Measurements from ENCODE around the gene NXPH3.

Gene NXPH3

DNA sequence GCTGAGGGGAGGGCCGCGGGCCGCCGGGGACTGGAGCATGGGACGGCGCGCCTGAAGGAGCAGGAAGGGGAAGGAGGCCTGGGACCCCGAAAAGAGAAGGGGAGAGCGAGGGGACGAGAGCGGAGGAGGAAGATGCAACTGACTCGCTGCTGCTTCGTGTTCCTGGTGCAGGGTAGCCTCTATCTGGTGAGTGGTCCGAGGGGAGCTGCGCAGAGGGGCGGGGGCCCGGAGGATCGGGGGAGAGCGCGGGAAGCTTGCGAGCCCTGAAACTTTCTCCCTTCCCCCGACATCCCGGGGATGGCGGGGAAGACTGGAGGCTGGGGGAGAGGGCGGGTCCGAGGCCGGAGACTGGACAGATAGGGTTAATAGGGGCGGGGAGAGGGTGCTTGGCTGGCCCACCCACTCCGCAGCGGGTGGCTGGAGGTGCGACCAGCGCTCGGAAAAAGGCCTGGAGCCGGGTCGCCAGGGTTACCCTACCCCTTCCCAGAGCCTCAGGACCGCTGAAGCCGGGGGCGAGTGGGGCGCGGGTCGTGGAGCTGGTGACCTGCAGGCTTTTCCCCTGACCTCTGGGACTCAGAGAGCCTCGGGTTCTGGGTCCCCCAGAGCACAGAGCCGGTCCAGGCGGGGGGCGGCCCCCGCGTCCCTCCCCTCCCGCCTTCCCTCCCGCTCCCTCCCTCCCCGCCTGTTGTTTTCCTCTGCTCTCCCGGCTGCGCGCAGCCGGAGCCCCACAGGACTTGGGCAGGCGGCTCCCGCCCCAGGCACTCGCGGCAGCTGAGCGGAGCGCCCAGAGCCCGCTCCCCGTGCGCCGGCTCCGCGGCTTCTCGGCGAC, 631 bp downstream of the NXPH3 start:
- DNase-seq: no peak

DNA sequence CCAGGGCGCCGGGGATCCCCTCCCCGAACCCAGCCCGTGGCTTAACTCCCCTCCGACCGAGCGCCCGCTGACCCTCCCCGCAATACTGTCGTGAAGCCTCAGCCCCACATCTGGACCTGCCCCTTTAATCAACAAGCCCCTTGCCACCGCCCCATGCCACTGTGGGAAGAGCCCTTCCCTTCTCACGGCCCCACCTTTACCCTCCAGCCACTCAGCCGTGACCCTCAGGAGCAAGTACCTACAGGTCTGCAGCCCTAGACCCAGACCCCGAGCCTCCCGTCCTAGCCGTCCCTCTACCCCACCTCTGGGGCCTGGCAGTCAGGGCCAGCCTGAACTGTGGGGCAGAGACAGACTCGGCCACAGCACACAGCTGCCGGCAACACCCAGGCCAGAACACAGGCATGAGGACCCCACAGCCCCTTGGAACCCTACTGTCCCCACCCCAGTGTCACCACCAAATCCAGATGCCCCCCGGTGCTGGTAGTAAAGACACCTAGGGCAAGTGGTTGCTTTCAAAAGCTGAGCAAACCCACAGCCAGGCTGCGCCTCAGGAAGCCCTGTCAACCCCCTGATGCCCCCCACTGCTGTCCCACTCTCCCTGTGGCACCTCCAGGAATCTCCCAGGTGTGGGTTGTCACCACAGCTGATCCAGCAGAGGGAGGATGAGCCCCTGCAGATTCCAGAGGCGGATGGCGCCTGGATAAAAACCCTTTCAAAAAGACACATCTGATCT, 1.4 kb downstream of the NXPH3 start:
- DNase-seq: no peak

DNA sequence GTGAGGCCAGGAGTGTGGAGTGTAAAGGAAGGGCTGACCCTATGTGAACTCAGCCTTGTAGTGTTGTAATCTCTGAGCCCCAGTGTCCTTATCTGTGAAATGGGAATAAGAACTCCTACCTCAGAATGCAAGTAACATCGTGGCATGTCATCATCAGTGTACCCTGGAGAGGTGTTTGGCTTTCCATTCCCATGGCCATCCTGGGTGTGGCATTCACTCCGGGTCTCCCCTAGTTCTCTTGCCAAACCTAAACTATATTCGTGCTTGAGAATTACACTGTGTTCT, 1.9 kb downstream of the NXPH3 start:
- no peak for DNase-seq

DNA sequence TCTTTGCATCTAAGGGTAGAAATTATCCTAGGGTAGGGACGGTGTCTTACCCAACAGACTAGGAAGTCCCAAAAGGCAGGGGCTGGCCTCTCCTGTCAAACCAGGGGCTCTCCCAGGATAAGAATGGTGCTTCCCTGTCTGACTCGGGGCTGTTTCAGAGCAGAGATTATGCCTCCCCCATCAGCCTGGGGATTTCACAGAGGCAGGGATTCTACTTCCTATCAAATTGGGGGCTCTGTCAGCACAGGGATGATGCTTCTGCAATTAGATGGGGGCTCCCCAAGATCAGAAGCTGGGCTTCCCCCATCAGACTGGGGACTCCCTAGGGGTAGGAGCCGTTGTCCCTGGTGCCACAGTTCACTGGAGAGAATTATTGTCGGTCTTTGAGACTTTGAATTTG, 2.3 kb downstream of the NXPH3 start:
- DNase-seq: no peak

DNA sequence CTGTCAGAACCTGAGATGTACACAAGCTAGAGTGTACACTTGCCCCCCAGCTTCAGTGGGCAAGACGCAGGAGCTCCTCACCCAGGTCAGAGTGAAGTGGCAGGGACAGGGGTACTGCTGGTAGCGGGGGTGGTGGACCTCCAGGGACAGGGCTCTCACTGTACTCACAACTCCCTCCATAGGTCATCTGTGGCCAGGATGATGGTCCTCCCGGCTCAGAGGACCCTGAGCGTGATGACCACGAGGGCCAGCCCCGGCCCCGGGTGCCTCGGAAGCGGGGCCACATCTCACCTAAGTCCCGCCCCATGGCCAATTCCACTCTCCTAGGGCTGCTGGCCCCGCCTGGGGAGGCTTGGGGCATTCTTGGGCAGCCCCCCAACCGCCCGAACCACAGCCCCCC, 2.7 kb downstream of the NXPH3 start:
- DNase-seq: no peak

DNA sequence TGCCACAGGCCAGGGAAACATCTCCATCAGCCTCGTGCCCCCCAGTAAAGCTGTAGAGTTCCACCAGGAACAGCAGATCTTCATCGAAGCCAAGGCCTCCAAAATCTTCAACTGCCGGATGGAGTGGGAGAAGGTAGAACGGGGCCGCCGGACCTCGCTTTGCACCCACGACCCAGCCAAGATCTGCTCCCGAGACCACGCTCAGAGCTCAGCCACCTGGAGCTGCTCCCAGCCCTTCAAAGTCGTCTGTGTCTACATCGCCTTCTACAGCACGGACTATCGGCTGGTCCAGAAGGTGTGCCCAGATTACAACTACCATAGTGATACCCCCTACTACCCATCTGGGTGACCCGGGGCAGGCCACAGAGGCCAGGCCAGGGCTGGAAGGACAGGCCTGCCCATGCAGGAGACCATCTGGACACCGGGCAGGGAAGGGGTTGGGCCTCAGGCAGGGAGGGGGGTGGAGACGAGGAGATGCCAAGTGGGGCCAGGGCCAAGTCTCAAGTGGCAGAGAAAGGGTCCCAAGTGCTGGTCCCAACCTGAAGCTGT, 3.4 kb downstream of the NXPH3 start:
- no peak for DNase-seq

DNA sequence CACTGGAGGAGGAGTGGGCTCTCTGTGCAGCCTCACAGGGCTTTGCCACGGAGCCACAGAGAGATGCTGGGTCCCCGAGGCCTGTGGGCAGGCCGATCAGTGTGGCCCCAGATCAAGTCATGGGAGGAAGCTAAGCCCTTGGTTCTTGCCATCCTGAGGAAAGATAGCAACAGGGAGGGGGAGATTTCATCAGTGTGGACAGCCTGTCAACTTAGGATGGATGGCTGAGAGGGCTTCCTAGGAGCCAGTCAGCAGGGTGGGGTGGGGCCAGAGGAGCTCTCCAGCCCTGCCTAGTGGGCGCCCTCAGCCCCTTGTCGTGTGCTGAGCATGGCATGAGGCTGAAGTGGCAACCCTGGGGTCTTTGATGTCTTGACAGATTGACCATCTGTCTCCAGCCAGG, 3.9 kb downstream of the NXPH3 start:
- DNase-seq: no peak

DNA sequence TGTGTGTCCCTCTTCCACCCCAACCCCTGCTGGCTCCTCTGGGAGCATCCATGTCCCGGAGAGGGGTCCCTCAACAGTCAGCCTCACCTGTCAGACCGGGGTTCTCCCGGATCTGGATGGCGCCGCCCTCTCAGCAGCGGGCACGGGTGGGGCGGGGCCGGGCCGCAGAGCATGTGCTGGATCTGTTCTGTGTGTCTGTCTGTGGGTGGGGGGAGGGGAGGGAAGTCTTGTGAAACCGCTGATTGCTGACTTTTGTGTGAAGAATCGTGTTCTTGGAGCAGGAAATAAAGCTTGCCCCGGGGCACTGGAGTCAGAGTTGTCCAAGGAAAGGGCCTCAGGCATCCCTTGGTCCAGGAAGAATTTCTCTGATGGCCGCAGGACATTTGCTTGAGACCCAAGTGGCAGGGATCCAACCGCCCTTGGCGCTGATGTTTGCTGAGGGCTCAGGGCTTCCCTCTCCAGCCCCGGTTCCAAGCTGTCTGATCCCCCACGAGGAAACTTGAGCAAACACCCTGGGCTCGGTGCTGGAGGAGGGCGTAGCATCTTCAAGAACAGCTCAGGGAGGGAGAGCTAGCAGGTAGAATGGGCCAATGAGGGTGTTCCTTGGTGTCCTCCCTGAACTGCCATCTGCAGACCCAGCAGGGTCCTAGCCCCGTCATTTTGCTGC, 4.5 kb downstream of the NXPH3 start:
- no peak for DNase-seq

DNA sequence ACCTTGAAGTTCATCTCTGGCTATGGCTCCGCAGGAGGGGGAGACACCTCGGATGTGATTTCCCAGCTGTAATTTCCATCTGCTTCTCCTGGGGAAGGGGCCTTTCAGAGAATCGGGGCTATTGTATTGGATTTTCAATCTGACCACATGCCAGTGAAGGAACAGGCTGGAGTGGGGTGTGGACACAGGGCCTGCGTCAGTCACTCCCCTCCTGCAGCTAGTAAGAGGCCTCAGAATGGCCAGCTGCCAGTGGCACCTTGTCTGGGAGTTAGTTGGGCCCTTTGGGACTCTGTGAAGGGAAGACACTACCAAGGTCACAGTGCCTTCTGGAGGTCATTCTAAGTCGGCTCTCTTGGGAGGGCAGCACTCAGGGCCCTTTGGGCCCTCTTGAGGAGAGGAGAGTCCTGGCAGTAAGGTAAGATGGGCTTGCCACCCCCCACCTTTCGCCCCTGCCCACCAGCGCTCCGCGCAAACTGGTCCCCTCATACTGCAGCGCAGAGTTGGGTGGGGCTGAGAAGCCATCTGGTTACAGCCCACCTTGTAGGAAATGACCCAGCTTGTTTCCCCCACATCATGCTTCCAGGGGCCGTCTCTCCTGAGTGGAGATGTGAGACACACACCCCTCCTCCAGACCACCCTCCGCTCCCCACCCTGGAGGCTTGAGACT, 5.4 kb downstream of the NXPH3 start:
- no peak for DNase-seq

DNA sequence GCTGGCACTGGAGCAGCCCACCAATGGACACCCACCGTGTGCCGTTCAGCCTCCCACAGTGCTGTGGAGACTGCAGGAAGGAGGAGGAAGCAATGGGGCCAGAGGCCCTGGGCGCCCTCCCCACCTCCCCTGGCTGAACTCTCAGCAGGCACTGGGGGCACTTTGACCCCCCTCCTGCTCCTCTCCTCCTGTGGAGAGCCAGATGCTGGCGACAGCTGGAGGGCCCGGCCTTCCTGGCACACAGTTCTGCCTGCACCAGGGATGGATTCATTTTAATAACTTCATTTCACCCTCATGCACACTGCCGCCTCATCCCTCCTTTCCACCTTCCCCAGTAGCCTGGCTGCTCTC, 6.0 kb downstream of the NXPH3 start:
- DNase-seq: no peak

DNA sequence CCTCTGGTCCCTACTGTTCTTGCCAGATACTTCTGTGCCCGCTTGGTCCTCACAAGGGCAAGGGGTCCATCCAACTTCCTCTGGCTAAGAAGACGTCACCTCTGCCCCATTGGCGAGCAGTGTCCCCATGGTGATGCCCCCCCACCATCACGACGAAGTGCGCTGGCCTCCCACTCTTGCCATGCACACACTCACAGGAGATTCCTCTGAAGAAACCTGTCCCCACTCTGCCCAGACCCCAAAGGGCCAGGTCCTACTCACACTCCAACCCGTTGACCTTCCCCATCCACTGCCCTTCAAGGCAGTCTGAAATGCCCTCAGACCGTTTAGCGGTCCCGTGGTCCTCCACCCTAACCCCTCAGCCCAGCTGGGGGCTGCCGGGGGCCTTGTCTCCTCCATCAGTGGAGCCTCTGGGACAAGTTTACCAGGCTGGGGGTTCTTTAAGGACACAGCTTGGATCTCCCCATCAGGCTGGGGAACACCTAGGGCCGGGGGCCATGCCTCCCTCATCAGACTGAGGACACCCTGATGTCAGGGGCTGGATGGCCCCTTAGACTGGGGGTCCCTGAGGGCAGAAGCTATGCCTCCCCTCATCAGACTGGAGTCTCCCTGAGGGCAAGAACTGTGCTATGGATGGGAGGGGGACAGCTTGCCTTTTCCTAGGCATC, 6.5 kb downstream of the NXPH3 start:
- no peak for DNase-seq

DNA sequence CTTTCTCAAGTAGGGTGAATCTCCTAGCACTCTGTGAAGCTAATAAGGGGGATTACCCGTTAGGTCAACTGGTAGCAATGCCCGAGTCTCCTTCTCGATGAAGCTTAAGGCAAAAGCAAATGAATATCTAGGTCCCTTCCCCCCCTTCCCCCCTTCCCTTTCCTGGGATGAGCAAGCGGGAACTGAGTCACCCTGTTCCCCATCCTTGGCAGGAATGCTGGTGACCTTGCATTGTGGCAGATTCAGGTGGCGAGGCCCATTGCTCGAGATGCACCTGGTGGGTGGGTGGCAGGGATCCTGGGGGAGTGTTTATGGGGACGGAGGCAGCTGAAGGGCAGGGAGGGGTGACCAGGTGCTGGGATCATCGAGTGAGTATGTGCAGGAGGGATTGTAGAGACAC, 7.1 kb downstream of the NXPH3 start:
- no peak for DNase-seq

DNA sequence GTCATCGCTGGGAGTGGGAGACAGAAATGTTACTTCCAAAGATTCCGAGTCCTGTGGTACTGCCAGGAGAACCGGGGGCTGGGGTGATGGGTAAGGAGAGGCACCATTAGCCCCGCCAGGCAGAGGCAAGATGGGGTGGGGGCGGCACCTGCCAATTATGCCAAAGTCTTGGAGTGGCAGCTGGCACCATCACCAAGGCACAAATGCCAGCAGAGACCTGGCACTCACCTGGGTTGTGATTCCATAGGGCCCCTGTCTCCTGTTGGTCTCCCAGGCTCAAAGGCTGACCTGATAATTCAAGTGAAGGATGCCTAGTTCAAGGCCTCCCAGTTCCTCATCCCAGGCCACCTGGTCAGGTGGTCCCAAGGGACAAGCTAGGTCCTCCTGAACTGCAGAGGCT, 7.6 kb downstream of the NXPH3 start:
- no peak for DNase-seq

DNA sequence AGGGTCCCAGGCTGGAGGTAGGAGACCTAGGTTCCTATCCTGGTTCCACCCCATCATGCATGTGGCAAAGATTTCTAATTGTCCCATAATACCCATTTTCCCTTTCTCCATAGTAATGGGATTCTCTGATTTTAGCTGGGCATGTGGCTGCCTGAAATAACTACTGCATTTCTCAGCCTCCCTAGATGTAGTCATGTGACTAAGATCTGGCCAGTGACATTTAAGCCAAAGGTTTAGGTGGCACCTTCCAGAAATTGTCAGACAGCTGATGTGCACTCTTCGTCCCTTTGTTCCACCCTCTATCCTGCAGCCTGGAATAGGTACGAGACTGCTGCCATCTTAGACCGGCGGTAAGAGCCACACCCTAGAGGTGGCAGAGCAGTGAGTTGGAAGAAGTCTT, 8.2 kb downstream of the NXPH3 start:
- DNase-seq: no peak

DNA sequence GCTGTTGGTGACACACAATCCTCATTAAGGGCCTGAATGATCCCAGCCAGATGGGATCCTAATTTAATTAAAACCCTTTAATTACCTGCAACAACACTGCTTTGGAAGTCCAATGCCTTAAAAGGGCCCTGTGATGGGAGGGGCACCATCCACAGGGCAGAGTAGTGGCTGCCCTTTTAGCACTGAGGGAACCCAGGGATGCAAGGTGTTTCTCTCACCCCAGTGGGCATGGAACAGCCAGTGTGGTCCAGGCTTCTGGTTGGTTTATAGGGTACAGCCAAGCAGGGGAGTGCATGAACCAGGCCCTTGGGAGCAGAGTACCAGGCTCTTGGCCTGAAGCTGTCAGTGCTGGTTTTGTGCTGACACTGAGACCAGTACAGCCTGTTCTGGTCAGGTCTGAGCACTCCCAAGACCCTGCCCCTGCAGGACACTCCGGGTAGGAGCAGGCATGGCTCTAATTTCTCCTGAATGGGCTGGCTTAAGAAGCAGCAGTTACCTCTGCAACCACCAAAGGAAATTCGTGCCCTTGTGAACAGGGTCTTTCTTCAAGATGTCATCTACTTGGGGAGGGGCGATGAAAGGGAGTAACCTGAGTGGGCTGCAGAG, 9.9 kb downstream of the NXPH3 start:
- DNase-seq: no peak

DNA sequence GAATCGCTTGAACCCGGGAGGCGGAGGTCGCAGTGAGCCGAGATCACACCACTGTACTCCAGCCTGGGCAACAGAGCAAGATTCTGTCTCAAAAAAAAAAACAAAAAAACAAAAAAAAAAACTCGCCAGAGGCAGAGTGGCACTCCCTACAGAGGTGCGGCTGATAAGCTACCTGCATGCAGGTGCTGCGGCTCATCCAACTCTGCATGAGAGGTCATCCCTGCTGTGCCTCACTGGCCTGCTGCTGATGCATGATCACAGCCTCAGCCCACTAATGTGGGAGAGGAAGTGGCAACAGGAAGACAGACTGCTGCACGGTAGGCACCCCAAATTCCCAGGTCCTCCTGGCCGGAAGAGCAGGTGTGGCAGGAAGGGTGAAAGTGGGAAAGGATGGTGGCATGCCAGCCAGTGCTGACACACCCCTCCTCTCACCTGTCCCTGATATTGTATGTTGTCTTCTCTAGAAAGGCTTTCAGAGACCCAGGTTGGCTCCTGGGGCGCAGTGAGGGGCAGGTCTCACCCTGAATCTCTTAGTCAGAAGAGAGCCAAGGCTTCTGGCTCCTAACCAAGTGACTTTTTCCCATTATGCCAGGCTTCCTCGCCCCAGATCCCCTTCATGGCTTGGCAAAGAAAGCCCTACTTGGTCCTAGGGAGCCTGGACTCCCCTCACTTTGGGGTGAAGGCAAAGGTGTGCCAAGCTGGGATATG, 11.8 kb downstream of the NXPH3 start:
- DNase-seq: no peak

DNA sequence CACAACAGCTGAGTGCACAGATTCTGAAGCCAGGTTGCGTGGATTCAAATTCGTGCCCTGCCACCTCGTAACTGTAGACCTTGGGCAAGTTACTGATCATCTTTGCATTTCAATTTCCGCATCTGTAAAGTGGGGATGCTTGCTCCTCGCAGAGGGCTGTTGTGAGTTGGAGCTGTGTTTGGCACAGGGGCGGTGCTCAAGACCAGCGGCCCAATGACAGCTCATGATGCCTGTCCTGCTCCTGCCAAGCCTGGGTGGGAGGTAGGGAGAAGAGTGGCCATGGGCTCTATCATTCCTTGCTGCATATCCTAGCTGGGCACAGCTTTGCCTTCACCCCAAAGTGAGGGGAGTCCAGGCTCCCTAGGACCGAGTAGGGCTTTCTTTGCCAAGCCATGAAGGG, 12.6 kb downstream of the NXPH3 start:
- no peak for DNase-seq

DNA sequence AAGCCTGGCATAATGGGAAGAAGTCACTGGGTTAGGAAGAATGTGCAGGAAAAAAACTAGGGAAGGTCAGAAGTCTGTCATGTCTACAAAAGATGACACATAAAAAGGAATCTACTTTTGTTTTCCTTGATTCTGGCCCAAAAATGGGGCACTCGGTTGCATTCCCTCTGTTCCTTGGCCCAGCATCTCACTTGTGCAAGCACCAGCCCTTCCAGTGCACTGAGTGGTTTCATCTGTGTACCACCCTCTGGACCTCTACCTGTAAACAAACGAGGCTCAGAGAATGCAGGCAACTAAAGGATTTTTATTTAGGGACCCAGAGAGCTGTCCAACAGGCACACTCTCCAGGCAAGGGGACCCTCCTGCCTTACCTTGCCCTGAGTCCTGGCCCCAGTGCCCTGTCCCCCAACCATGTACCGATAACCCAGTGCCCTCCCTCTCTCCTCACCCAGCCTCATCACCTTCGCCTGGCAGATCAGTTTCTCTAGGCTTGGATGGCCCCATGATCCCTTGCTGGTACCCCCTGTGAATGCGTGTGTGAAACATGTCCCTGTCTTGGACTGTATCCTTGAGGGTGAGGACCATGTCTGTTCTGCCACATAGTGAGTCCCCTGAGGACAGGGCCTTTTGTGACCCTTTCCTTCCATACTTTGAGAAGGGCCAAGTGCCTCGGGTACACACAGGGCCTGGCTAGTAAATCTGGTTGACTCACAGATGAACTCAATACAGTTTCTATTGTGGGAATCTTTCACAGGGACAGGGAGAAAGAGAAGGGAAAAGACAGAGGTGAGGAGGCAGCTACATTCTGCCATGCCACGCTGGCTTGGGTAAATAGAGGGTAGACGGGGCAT, 13.3 kb downstream of the NXPH3 start:
- no peak for DNase-seq

DNA sequence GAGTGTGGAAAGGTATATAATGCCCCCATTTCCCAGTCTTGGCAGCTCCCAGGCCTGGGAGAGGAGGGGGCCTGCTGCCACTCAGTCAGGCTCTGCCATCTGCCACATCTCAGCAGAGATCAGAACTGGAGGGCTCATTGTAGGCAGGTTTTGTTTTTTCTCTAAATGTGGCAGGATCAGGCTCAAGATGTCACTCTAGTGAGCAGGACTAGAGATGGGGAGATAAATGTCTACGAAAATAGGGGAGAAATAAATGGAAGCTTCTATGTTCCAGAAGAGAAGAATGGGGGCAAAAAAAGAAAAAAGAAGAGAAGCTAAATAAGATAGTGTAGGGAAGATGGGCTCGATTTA, 13.9 kb downstream of the NXPH3 start:
- DNase-seq: no peak

DNA sequence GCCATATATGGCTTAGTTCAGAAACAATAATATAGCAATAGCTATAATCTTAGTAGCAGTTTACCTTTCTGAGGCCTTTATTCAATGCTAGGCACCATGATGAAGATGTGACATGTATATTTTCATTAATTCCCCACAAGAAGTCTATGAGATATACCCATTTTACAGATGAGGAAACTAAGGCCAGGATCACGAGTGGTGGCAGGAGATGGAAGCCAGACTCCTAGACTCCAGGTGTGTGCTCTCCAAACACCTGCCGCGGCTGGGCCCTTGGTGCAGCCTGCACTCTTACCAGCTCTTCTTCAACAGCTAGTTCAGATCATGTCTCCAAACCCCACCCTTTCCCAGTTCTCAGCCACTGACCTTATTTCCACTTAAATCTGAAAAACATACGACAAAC, 15.2 kb downstream of the NXPH3 start:
- no peak for DNase-seq

DNA sequence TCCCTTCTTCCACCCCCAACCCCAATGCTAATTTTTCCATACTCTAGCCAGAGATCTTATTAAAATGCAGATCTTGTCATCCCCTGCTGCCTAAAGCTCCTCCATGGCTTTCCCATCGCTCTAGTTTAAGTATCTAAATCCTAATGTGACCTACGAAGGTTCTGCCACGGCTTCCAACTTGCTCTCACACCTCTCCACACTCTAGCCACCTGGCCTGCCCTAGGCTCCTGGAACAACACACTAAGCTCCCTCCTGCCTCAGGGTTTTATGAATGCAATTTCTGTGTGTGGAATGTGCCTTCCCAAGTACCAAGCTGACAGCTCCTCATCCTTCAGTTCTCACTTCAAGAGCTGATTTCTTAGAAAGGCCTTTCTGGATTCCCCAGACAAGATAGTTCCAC, 16.6 kb downstream of the NXPH3 start:
- no peak for DNase-seq
